ENCODE results near the gene AACS.

GRCh38 chr12:125152463-125152862, 87.2 kb downstream of the AACS start:
- no peak for TF ChIP-seq POLR2A (IDR thresholded peaks at IDR 0.05)
- TF ChIP-seq CTCF (IDR thresholded peaks at IDR 0.05): no peak

All from esophagus squamous epithelium (tissue), 4 donors.